NCI-H1105 treated with DMSO at 0.1 percent for 48 hours (cell line): Measurements from ENCODE around the gene MMP11.

Source experiments
- DNase-seq: peaks from one replicate; lab custom pipeline; 2025; lab: John Stamatoyannopoulos, UW

The MMP11 gene

GRCh38 chr22:23831261-23831660 lies 58.6 kb downstream of the MMP11 start:
- DNase-seq, result no peak

DNA sequence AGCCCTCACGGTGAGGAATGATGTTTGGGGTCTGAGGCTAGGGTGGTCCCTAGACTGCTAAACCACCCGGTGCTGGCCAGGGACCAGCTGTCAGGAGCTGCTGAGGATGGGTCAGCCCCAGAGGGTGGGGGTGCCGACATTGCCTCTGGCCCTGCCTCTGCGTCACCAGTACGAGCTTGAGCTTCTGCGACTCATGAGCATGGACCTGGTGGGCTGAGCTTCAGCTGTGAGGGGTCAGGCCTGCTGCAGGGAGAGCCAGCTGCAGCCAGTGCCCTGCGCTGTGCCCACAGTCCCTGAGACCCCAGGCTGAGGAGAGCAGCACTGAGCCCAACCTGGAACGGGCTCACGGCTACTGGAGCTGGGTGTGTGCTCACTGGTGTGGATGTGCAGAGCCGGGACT lies 59.1 kb downstream of the MMP11 start:
- DNase-seq, result no peak

- DNase-seq, result no peak
Measured at GRCh38 chr22:23832226-23833016, 59.8 kb downstream of the MMP11 start.

GRCh38 chr22:23833017-23833751 lies 60.5 kb downstream of the MMP11 start:
- no peak for DNase-seq
